ENCODE data around the gene VGLL2.

DNA sequence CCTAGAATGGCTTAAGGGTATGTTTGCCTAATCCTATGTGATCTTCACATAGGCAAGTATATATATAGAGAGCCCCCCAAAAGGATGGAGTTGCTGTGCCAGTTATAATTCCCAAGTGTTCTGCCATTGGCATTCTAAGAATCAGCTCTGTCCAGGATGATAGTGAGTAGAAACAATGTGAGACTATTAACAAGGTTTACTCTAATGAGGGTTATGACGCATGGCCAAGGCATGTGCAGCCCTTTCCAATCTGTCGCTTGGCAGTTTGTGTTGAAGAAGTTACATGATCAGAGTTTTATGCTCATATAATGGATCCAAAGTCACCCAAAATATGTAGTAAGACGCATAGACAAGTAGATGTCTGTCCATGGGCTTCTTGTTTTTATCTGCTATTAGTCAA is 33.6 kb downstream of the VGLL2 start:
- TF ChIP-seq, protein P1, sequence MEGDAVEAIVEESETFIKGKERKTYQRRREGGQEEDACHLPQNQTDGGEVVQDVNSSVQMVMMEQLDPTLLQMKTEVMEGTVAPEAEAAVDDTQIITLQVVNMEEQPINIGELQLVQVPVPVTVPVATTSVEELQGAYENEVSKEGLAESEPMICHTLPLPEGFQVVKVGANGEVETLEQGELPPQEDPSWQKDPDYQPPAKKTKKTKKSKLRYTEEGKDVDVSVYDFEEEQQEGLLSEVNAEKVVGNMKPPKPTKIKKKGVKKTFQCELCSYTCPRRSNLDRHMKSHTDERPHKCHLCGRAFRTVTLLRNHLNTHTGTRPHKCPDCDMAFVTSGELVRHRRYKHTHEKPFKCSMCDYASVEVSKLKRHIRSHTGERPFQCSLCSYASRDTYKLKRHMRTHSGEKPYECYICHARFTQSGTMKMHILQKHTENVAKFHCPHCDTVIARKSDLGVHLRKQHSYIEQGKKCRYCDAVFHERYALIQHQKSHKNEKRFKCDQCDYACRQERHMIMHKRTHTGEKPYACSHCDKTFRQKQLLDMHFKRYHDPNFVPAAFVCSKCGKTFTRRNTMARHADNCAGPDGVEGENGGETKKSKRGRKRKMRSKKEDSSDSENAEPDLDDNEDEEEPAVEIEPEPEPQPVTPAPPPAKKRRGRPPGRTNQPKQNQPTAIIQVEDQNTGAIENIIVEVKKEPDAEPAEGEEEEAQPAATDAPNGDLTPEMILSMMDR (IDR thresholded peaks at IDR 0.05), result no peak
- TF ChIP-seq POLR2A (IDR thresholded peaks at IDR 0.05), result no peak

Measured in uterus (tissue), 2 donors.